Endothelial cell of umbilical vein (primary cell): ENCODE data around the gene GRID1. TPM values are rescaled to one million over a fixed set of nuclear protein-coding genes. Genes with fewer than 3 reads are reported as not detected.

Experiments
- BruUV-seq: library from RNA; stranded (reverse); fragments of 400-500 nt; replicated peaks from 2 replicates; lab custom pipeline; 2021; lab: Mats Ljungman, UMichigan
- CTCF ChIA-PET: fragments of 300-600, 350-600 bp; sonication (Branson Sonifier 250); formaldehyde crosslinking; loops from one replicate; lab custom pipeline; 2021; ENCODE audit warnings: antibody characterized with exemption, inconsistent platforms; lab: Charles Lee
- POLR2A ChIA-PET: fragments of 300-600, 350-600 bp; sonication (Branson Sonifier 250); formaldehyde crosslinking; loops from one replicate; lab custom pipeline; 2021; ENCODE audit warnings: antibody characterized with exemption, inconsistent platforms; lab: Charles Lee
- DNase-seq: peaks from one replicate; pipeline ENCODE4 v3.0.0-alpha.2; 2011; ENCODE audit warnings: low read depth, low spot score
- FAIRE-seq: peaks from 2 replicates; lab custom pipeline; 2011; peaks lifted over from hg19 to GRCh38; lab: Jason Lieb, UNC
- H2AFZ ChIP-seq: 2 replicates; pipeline ENCODE4 v1.6.0; 2012; ENCODE audit warnings: low read depth, low read length, control low read depth, inconsistent platforms
- H3K27ac ChIP-seq: 2 replicates; pipeline ENCODE4 v1.5.1; 2011; ENCODE audit warnings: low read depth, mild to moderate bottlenecking, control low read depth, low read length, moderate library complexity; ENCODE audit not compliant: insufficient read depth
- H3K27me3 ChIP-seq, 2 experiments: 2 replicates each; pipeline versions ENCODE4 v1.6.0 to v1.6.1; 2011; ENCODE audit warnings: low read length in 2 of 2, mixed read lengths in 1 of 2; ENCODE audit not compliant: control insufficient read depth in 2 of 2, insufficient read depth in 2 of 2
- H3K36me3 ChIP-seq, 2 experiments: 2 replicates in 1 of 2; 3 replicates in 1 of 2; pipeline ENCODE4 v1.5.1; 2011; ENCODE audit warnings: low read length in 2 of 2, mild to moderate bottlenecking in 1 of 2, moderate library complexity in 1 of 2; ENCODE audit not compliant: control insufficient read depth in 2 of 2, insufficient read depth in 2 of 2; ENCODE audit errors: extremely low read depth in 1 of 2
- H3K4me1 ChIP-seq: 3 replicates; pipeline ENCODE4 v1.5.1; 2011; ENCODE audit warnings: mild to moderate bottlenecking, low read length; ENCODE audit not compliant: control insufficient read depth, insufficient read depth; ENCODE audit errors: extremely low read depth
- H3K4me2 ChIP-seq: 2 replicates; pipeline ENCODE4 v1.6.1; 2011; ENCODE audit warnings: low read length, control low read depth, mixed read lengths; ENCODE audit not compliant: insufficient read depth
- H3K4me3 ChIP-seq, 3 experiments: fragments of 200-600 bp in 1 of 3; sonication (generic), shearing (Covaris generic) in 1 of 3; replicated peaks in 1 of 3; 2 replicates each; pipeline ENCODE4 v1.5.1; 2011 to 2016; ENCODE audit warnings: control low read depth in 3 of 3, low read length in 3 of 3, mild to moderate bottlenecking in 2 of 3, inconsistent platforms in 1 of 3, low read depth in 1 of 3, moderate library complexity in 1 of 3; ENCODE audit not compliant: insufficient read depth in 1 of 3
- H3K79me2 ChIP-seq: 2 replicates; pipeline ENCODE4 v1.6.0; 2012; ENCODE audit warnings: low read length, inconsistent platforms; ENCODE audit not compliant: control insufficient read depth, insufficient read depth
- H3K9ac ChIP-seq: replicated peaks from 2 replicates; pipeline ENCODE3; 2011; ENCODE audit warnings: low read length, control low read depth; ENCODE audit not compliant: insufficient read depth; ENCODE audit errors: extremely low read depth
- H3K9me1 ChIP-seq: replicated peaks from 3 replicates; pipeline ENCODE4 v1.6.0; 2011; ENCODE audit warnings: mild to moderate bottlenecking, low read length; ENCODE audit not compliant: control insufficient read depth, insufficient read depth; ENCODE audit errors: extremely low read depth
- H3K9me3 ChIP-seq: replicated peaks from 2 replicates; pipeline ENCODE4 v1.5.1; 2012; ENCODE audit warnings: low read length, inconsistent platforms; ENCODE audit not compliant: control insufficient read depth, insufficient read depth
- H4K20me1 ChIP-seq: replicated peaks from 2 replicates; pipeline ENCODE3; 2011; ENCODE audit warnings: mild to moderate bottlenecking, low read length; ENCODE audit not compliant: control insufficient read depth, insufficient read depth; ENCODE audit errors: extremely low read depth
- CTCF ChIP-seq, 2 donors: IDR thresholded peaks; 1 replicate in 1 of 2; 2 replicates in 1 of 2; pipeline ENCODE4 v1.5.1; 2011; ENCODE audit warnings: low read length in 2 of 2, mild to moderate bottlenecking in 2 of 2, moderate library complexity in 2 of 2, control low read depth in 1 of 2, inconsistent platforms in 1 of 2, low read depth in 1 of 2; ENCODE audit not compliant: insufficient read depth in 1 of 2; ENCODE audit errors: extremely low read depth in 1 of 2
- EZH2 ChIP-seq: IDR thresholded peaks from 2 replicates; pipeline ENCODE4 v1.6.1; 2012; ENCODE audit warnings: borderline replicate concordance, low read depth, mild to moderate bottlenecking, moderate library complexity, low read length, inconsistent platforms; ENCODE audit not compliant: severe bottlenecking
- FOS ChIP-seq: IDR thresholded peaks from 2 replicates; pipeline ENCODE4 v1.6.1; 2011; ENCODE audit warnings: mild to moderate bottlenecking, low read length, moderate library complexity, borderline replicate concordance; ENCODE audit not compliant: insufficient read depth
- GATA2 ChIP-seq: IDR thresholded peaks from 2 replicates; pipeline ENCODE4 v1.7.0; 2011; ENCODE audit warnings: low read depth, mild to moderate bottlenecking, moderate library complexity, mixed read lengths, low read length; ENCODE audit not compliant: insufficient read length, insufficient read depth
- JUN ChIP-seq: IDR thresholded peaks from 2 replicates; pipeline ENCODE4 v1.6.1; 2011; ENCODE audit warnings: borderline replicate concordance, low read depth; ENCODE audit not compliant: insufficient read length, insufficient read depth
- MYC ChIP-seq: IDR thresholded peaks from one replicate; pipeline ENCODE4 v1.6.1; 2011; ENCODE audit warnings: mild to moderate bottlenecking, low read depth, low read length
- POLR2A ChIP-seq: IDR thresholded peaks from 2 replicates; pipeline ENCODE4 v1.6.1; 2012; ENCODE audit warnings: low read depth, mild to moderate bottlenecking, control low read depth, low read length
- POLR2AphosphoS5 ChIP-seq: IDR thresholded peaks from 2 replicates; pipeline ENCODE4 v1.6.1; 2012; ENCODE audit warnings: low read depth, mild to moderate bottlenecking, control low read depth, low read length, moderate library complexity; ENCODE audit not compliant: insufficient read depth
- dilution Hi-C: fragments of 300-500 bp; cut with MboI; formaldehyde crosslinking; loops from one replicate; pipeline ENCODE4 v1.15.0; 2019; ENCODE audit warnings: low sequenced_read_pairs; ENCODE audit not compliant: extremely low pct_ligation_motif_present
- intact Hi-C: fragments of 100-400 bp; cut with micrococcal nuclease; formaldehyde crosslinking; loops from one replicate; pipeline ENCODE4 v1.10.0; 2022
- polyA plus RNA-seq, 4 experiments: library from polyadenylated mRNA; depleted of rRNA in 3 of 4; stranded (reverse) in 3 of 4; unstranded in 1 of 4; fragments of >200 nt; gene quantifications; 2 replicates each; pipeline versions ENCODE4 v1.2.1 to v1.2.3, GENCODE V29; 2011 to 2012; ENCODE audit warnings: missing spikeins in 1 of 4
- total RNA-seq: library from RNA; stranded (reverse); gene quantifications from 2 replicates; pipeline ENCODE4 v1.2.3, GENCODE V29; 2021
- TF ChIP-seq, protein P1 (sequence below): IDR thresholded peaks from 2 replicates; pipeline ENCODE4 v1.6.1; 2011; ENCODE audit not compliant: insufficient read depth, insufficient read length

The GRID1 gene
- total and polyA plus RNA-seq, 2 donors (not counting 3 experiments of a cell fraction or from before 2014, with no cell fraction given) = not detected

- Histone ChIP-seq H2AFZ (no peak overlapping the region), H3K36me3 (no peaks in the 10 kb centered on the region), H3K9me3 (no peaks in the 10 kb centered on the region), H3K4me2 (no peak overlapping the region), H3K9me1 (no peaks in the 10 kb centered on the region), H3K9ac (no peak overlapping the region), H3K27ac (no peak overlapping the region), H4K20me1 (no peaks in the 10 kb centered on the region), H3K27me3 (no peaks in the 10 kb centered on the region), H3K79me2 (no peaks in the 10 kb centered on the region), H3K4me1 (no peaks in the 10 kb centered on the region), H3K4me3 (no peak overlapping the region)
- CTCF ChIA-PET = no interaction called here
- DNase-seq = no peak
- dilution Hi-C loops = no loop called here
- BruUV-seq = no TSS peak
- TF ChIP-seq POLR2A (no peak), POLR2AphosphoS5 (no peak), GATA2 (no peak), JUN (no peak), MYC (no peak)
- TF ChIP-seq, protein P1, sequence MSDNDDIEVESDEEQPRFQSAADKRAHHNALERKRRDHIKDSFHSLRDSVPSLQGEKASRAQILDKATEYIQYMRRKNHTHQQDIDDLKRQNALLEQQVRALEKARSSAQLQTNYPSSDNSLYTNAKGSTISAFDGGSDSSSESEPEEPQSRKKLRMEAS = no peak
- intact Hi-C loops = no loop called here
- FAIRE-seq = no peak
- POLR2A ChIA-PET = no interaction called here
These were observed 753.8 kb downstream of the GRID1 start for GRCh38 chr10:85612833-85613232.

GRCh38 chr10:85612378-85612775 lies 754.2 kb downstream of the GRID1 start:
- TF ChIP-seq, protein P1 = no peak
- TF ChIP-seq POLR2AphosphoS5 (no peak), FOS (no peak), CTCF (IDR thresholded peaks at IDR 0.05; ENCODE audit: extremely low read depth in 1 of 2, insufficient read depth in 1 of 2, low read depth in 1 of 2, low read length in 2 of 2) (no peak), GATA2 (no peak), POLR2A (no peak), MYC (no peak), EZH2 (no peak), JUN (no peak)
- no TSS peak for BruUV-seq
- no peak overlapping the region for H3K9ac ChIP-seq
- CTCF ChIA-PET = no interaction called here
- intact Hi-C loops = no loop called here
- dilution Hi-C loops = no loop called here
- H3K4me2 ChIP-seq = no peak overlapping the region
- no peak overlapping the region for H3K27ac ChIP-seq
- no peaks in the 10 kb centered on the region for H3K79me2 ChIP-seq
- H3K9me3 ChIP-seq = no peaks in the 10 kb centered on the region
- POLR2A ChIA-PET = no interaction called here
- no peaks in the 10 kb centered on the region for H3K36me3 ChIP-seq
- FAIRE-seq = no peak
- no peak overlapping the region for H3K4me3 ChIP-seq
- no peaks in the 10 kb centered on the region for H4K20me1 ChIP-seq
- no peaks in the 10 kb centered on the region for H3K9me1 ChIP-seq
- H2AFZ ChIP-seq = no peak overlapping the region
- H3K4me1 ChIP-seq = no peaks in the 10 kb centered on the region
- no peak for DNase-seq
- no peaks in the 10 kb centered on the region for H3K27me3 ChIP-seq
